Activated gamma-delta T cell (primary cell): ENCODE results near the gene NHLRC1.

Experiments
- DNase-seq: peaks from one replicate; lab custom pipeline; 2025; lab: John Stamatoyannopoulos, UW

NHLRC1 gene

DNA sequence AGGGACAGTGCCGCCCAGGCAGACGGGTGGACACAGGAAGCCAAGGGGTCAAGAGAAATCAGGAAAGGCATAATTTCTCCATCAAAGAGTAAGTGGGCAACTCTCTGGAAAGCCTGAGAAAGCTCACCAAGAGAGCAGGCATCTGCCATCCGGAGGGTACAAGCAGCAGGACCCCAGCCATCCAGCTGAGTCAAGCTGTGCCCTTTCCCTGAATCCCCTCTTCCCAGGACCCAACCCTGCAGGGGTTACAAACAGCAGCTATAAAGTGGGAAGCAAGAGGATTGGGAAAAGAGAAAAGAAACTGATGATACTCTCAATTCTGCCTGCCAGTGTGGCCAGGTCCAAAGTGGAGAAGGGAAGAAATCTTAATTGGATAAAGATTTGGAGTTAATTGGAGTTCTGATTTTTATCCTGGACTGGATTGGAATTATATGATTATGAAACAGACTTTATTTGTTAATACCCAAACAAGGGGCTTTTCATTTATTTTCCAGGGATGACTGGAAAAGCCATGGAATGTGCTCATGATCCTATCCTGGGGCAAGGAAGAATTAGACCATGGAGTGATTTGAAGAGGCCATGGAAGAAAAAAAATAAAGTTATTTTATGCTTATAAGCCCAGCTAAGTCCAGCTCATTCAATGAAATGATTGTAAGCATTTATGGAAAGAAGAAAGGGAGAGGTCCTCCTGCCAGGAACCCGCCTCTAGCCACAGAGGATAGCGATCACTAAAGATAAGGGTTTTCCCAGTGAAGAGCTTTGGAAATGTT is 34.9 kb downstream of the NHLRC1 start:
- DNase-seq, result no peak

DNA sequence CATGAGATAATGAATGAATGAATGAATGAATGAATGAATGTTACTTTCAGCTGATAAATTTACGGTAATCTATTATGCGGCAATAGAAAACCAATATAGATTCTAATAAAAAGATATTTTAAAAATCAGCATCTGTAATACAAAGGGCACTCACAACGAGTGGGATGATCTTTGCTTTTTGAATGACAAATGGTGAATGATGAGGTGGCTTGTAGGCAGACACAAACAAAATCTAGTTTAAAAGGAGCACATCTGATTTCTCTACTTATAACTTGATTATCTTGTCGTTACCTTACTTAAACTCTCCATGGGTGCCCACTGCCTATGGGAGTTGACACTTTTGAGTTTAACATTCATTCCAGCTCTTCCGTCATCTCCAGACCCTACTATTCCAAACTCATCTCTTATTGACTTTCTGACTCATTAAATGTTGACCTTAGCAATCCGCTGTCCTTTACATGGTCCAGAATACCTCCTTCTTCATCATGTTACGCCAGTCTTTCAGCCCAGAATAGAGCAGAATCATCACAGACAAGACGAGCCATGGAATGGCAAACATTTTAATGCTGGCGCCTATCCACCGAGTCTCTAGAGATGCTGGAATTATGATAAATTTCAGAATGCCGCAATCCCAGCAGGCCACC is 41.3 kb downstream of the NHLRC1 start:
- DNase-seq, result no peak

DNA sequence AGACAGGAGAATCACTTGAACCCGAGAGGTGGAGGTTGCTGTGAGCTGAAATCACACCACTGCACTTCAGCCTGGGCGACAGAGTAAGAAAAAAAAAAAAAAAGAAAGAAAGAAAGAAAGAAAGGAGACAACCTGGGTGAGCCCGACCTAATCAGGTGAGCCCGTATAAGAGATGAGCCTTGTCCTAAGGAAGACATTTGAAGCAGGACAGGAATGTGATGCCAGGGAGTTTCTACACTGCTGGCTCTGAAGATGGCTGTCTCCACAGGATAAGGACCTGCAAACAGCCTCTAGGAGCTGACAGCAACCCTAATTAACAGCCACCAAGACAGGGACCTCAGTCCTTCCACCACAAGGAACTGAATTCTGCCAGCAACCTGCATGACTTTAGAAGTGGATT is 41.9 kb downstream of the NHLRC1 start:
- DNase-seq, result no peak

DNA sequence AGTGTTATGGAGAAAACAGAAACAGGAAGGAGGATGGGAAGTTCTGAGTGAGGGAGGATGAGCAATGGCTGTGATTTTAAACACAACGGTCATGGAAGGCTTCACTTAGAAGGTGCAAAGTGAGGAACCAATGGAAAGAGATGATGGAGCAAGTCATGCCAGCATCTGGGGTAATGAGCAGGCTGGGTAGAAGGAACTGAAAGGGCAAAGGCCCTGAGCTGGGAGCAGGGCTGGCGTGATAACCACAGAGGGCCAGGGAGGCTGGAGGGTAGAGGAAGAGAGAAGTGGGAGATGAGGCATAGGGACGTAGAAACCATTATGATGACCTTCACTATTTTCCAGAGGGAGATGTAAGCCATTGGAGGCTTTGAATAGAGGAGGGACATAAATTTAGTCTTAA is 43.6 kb downstream of the NHLRC1 start:
- no peak for DNase-seq

DNA sequence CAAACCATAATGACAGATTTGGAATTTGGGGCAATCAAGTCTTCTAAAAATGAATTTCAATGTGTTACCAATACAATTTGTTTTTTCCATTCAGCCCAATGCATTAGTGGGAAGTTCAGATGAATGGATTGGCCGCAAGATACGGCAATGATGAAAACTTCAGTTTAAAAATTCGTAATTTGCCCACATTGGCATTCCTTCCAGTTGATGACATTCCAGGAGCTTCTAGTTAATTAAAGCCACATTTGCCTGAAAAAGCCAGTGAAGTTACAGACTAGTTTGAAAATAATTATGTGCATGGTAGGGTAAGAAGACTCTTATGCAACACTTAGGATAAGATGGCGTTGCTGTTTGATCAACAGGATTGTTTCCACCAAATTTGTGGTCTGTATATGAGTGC is 46.2 kb downstream of the NHLRC1 start:
- DNase-seq, result no peak

DNA sequence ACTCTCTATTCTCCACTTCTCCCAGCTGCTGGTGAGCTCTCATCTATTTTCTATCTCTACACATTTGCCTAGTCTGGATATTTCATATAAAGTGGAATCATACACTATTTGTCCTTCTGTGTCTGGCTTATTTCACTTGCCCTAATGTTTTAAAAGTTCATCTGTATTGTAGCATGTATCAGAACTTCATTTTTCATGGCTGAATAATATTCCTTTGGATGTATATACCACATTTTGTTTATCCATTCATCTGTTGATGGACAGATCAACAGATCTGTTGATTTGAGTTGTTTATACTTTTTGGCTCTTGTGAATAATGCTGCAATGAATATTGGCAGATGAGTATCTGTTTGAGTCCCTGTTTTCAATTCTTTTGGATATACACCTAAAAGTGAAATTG is 49.6 kb downstream of the NHLRC1 start:
- DNase-seq, result no peak

DNA sequence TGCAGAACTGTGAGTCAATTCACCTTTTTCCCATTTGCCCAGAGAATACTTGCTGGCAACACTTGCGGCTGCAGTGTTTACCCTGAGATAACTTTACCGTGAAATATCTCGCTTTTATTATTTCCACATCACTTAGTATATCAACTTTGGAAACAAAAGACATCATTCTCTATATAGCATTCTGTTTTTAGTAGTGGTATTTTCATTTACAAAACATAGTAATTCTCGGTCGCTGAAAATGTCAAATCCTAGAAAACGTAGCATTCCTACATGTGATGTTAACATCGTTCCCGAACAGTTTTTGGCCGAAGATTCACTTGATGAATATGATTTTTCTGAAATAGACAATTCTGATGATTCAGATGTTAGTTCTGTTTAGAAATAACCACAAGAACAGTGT is 52.0 kb downstream of the NHLRC1 start:
- no peak for DNase-seq
